ENCODE results near the gene NRN1L. TPM values are rescaled to one million over a fixed set of nuclear protein-coding genes. Genes with fewer than 3 reads are reported as not detected.

The NRN1L gene
- total RNA-seq, 4 donors from 2014 or later = 4.3 to 5.6 (median 4.7) TPM; not detected in 1

DNA sequence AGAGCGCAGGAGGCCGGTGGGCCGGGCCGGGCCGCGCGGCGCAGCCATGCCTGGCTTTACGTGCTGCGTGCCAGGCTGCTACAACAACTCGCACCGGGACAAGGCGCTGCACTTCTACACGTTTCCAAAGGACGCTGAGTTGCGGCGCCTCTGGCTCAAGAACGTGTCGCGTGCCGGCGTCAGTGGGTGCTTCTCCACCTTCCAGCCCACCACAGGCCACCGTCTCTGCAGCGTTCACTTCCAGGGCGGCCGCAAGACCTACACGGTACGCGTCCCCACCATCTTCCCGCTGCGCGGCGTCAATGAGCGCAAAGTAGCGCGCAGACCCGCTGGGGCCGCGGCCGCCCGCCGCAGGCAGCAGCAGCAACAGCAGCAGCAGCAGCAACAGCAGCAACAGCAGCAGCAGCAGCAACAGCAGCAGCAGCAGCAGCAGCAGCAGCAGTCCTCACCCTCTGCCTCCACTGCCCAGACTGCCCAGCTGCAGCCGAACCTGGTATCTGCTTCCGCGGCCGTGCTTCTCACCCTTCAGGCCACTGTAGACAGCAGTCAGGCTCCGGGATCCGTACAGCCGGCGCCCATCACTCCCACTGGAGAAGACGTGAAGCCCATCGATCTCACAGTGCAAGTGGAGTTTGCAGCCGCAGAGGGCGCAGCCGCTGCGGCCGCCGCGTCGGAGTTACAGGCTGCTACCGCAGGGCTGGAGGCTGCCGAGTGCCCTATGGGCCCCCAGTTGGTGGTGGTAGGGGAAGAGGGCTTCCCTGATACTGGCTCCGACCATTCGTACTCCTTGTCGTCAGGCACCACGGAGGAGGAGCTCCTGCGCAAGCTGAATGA, 42.0 kb upstream of the NRN1L start:
- Histone ChIP-seq H3K4me1 (peaks cover 50% of the 10 kb centered on the region), H3K27me3 (no peaks in the 10 kb centered on the region), H3K9me3 (no peaks in the 10 kb centered on the region), H3K4me3 (peak overlapping the region; percentile 88), H3K36me3 (no peaks in the 10 kb centered on the region), H3K27ac (peak overlapping the region; percentile 99)
- DNase-seq (ENCODE audit: low spot score in 2 of 2) = peak in 1 of 2 donors; percentile 80
- WGBS = 0% methylated on average over 1 of the region's 67 CpGs
- no peak for TF ChIP-seq POLR2AphosphoS5 (IDR thresholded peaks at IDR 0.05)
- TF ChIP-seq EP300 (IDR thresholded peaks at IDR 0.05) = no peak
- TF ChIP-seq, protein P1, sequence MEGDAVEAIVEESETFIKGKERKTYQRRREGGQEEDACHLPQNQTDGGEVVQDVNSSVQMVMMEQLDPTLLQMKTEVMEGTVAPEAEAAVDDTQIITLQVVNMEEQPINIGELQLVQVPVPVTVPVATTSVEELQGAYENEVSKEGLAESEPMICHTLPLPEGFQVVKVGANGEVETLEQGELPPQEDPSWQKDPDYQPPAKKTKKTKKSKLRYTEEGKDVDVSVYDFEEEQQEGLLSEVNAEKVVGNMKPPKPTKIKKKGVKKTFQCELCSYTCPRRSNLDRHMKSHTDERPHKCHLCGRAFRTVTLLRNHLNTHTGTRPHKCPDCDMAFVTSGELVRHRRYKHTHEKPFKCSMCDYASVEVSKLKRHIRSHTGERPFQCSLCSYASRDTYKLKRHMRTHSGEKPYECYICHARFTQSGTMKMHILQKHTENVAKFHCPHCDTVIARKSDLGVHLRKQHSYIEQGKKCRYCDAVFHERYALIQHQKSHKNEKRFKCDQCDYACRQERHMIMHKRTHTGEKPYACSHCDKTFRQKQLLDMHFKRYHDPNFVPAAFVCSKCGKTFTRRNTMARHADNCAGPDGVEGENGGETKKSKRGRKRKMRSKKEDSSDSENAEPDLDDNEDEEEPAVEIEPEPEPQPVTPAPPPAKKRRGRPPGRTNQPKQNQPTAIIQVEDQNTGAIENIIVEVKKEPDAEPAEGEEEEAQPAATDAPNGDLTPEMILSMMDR (IDR thresholded peaks at IDR 0.05) = peak in 1 of 2 donors; percentile 21

DNA sequence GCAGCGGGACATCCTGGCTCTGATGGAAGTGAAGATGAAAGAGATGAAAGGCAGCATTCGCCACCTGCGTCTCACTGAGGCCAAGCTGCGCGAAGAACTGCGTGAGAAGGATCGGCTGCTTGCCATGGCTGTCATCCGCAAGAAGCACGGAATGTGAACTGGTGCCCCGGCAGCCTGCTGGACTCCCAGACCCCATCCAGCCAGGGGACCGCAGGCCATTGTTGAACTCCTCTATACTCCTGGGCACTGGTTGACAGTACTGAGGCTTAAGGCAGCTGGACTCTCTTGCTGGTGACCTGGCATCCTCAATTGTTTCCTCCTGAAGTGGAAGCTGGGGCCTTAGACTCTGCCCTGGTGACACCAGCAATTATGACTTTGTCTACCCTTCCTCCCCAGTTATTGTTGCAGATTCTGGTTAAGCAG, 41.3 kb upstream of the NRN1L start:
- H3K4me1 ChIP-seq = peaks cover 56% of the 10 kb centered on the region
- no peak for DNase-seq (ENCODE audit: low spot score in 2 of 2)
- 0% methylated on average over 4 of the region's 11 CpGs for WGBS
- H3K9me3 ChIP-seq = no peaks in the 10 kb centered on the region
- peak overlapping the region; percentile 99 for H3K27ac ChIP-seq
- TF ChIP-seq, protein P1 (IDR thresholded peaks at IDR 0.05) = no peak
- TF ChIP-seq POLR2AphosphoS5 (IDR thresholded peaks at IDR 0.05) = no peak
- no peak for TF ChIP-seq POLR2A (IDR thresholded peaks at IDR 0.05)
- no peak for TF ChIP-seq EP300 (IDR thresholded peaks at IDR 0.05)
- H3K4me3 ChIP-seq = peak overlapping the region; percentile 88
- no peaks in the 10 kb centered on the region for H3K36me3 ChIP-seq
- no peaks in the 10 kb centered on the region for H3K27me3 ChIP-seq

DNA sequence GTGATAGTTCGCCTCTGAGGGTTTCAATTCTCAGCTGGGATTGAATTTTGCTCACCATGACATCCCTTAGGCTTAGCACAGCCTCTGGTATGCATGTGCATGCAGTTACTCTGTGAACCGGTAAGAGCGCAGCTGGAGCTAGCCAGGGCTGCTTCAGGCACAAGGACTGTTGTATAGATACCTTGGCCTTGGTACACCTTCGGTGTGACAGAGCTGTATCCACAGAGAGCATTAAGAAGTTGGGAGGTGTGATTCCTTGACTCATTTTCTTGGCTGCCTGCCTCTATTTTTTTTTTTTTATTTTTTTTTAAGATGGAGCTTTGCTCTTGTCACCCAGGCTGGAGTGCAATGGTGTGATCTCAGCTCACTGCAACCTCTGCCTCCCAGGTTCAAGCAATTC, 40.2 kb upstream of the NRN1L start:
- H3K27ac ChIP-seq = peak overlapping the region; percentile 37
- no peaks in the 10 kb centered on the region for H3K27me3 ChIP-seq
- TF ChIP-seq, protein P1 (IDR thresholded peaks at IDR 0.05) = peak in 1 of 2 donors; percentile 32
- TF ChIP-seq POLR2A (IDR thresholded peaks at IDR 0.05) = no peak
- peaks cover 62% of the 10 kb centered on the region for H3K4me1 ChIP-seq
- WGBS = 39% methylated on average over 4 of the region's 4 CpGs
- no peaks in the 10 kb centered on the region for H3K36me3 ChIP-seq
- DNase-seq (ENCODE audit: low spot score in 2 of 2) = no peak
- no peaks in the 10 kb centered on the region for H3K9me3 ChIP-seq
- H3K4me3 ChIP-seq = peak overlapping the region; percentile 88

DNA sequence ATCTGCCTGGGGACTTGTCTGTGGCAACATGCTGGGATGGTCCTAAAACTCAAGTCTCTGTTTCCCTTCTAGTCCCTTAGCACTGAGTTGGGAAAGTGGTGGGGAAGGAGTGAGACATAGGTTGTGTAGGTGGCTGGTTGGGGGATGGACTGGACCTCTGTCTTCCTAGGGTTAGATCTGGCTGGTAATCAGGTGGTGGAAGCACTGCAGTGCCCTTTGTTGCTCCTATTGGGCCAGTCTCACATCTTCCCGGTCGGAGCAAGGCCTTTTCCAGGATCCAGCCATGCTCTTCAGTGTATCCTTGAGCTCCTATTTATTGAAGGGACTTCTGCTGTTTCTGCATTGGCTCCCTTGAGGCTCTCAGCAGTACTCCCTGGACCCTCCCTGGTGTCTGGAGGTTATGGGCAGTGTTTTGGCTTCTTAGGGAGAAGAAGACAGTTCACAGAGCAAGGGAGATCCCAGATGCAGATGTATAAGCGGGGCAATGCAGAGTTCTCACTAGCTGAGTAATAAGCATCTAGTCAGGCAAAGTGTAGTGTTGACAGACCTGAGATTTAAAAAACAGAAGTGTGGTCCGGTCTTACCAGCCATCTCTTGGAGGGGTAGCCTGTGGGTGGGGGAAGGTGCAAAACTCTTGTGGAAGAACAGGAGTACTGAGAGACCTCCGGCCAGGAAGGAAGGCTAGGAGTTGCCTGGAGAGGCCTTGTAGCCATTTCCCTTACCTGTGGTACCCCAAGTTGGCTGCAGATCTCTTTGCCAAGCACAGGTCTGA, 39.2 kb upstream of the NRN1L start:
- DNase-seq (ENCODE audit: low spot score in 2 of 2) = no peak
- Histone ChIP-seq H3K36me3 (no peaks in the 10 kb centered on the region), H3K27me3 (no peaks in the 10 kb centered on the region), H3K4me1 (peaks cover 62% of the 10 kb centered on the region), H3K9me3 (no peaks in the 10 kb centered on the region), H3K4me3 (peak overlapping the region; percentile 83), H3K27ac (peak overlapping the region; percentile 95)
- 76% methylated on average over 5 of the region's 5 CpGs for WGBS
- no peak for TF ChIP-seq POLR2AphosphoS5 (IDR thresholded peaks at IDR 0.05)

DNA sequence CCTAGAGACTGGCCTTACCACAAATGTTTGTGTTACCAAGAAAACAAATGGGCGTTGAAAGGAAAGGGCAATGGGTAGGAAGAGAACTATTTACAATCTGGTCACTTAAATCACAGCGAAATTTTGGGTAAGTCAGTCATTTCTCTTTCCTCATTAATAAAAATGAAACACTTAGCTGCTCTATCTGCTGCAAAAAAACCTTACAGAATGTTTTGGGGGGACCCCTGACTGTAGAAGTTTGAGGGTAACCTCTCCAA, 38.7 kb upstream of the NRN1L start:
- Histone ChIP-seq H3K36me3 (no peaks in the 10 kb centered on the region), H3K27ac (peak overlapping the region; percentile 95), H3K4me1 (peaks cover 62% of the 10 kb centered on the region), H3K9me3 (no peaks in the 10 kb centered on the region), H3K27me3 (no peaks in the 10 kb centered on the region), H3K4me3 (peak overlapping the region; percentile 83)
- WGBS = 15% methylated on average over 2 of the region's 2 CpGs
- TF ChIP-seq, protein P1 (IDR thresholded peaks at IDR 0.05) = no peak
- TF ChIP-seq EP300 (IDR thresholded peaks at IDR 0.05) (no peak), POLR2AphosphoS5 (IDR thresholded peaks at IDR 0.05) (no peak), POLR2A (IDR thresholded peaks at IDR 0.05) (no peak)
- DNase-seq (ENCODE audit: low spot score in 2 of 2) = no peak
